T-helper 9 cell (primary cell): ENCODE results near the gene GMEB2.
A peak's percentile ranks its signal among the peaks of the same experiment; 100 is the strongest.

ENCODE experiments used
- DNase-seq: peaks from one replicate; pipeline ENCODE4 v3.0.0-alpha.2; 2020

Gene GMEB2

DNA sequence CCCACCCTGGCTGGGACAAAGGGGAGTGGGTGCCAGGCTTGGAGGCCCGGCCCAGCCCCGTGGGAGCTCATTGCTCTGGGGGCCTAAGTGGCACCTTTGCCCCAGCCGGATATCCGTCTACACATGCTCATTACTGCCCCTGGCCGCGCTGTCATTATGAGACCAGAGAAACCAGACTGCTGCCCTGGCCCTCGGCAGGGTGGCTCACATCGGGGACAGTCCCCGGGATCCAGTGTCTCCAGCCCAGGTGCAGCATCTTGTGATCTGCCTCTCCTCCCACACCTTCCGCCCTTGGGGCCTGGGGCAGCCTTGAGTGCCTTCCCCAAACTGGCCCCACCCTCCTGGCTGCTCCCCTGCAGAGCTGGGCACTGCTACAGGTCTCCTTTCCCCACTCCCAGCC is 84.2 kb downstream of the GMEB2 start:
- no peak for DNase-seq

DNA sequence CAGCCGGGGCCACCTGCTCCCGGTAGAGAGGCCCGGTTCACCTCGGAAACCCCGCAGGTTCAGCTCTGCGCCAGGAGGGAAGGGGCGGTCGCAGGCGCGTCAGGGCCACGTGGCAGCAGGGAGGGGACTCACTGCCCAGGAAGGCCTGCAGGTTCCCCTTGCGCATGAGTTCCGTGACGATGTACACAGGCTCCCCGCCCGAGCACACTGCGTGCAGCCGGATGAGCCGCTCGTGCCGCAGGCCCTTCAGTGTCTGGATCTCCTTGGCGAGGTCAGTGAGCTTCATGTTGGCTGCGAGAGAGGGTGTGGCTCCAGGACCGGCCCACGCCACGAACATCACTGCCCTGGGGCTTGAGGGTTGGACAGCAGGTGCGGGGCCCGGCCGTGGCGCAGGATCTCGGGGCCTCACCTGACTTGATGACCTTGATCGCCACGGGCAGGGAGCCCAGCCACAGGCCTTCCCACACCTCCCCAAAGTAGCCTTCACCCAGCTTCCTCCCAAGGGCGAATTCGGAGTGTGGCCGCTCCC is 84.8 kb downstream of the GMEB2 start:
- DNase-seq, result no peak

DNA sequence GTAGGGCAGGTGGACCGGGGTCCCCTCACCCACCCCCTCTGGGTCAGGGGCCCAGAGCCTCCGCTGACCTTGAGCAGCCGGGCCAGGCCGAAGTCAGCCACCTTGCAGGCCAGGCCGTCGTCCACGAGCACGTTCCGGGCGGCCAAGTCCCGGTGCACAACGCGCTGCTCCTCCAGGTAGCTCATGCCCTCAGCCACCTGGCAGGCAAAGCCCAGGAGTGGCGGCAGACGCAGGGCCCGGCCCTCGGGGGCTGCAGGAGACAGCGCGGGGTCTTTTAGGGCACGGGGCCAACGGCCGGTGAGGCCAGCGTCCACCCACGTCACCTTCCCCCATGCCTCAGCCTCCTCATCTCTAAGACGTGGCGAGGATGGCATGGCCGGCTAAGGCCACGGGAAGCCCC is 85.5 kb downstream of the GMEB2 start:
- no peak for DNase-seq

GRCh38 chr20:63540417-63541186 is 86.3 kb downstream of the GMEB2 start:
- no peak for DNase-seq

DNA sequence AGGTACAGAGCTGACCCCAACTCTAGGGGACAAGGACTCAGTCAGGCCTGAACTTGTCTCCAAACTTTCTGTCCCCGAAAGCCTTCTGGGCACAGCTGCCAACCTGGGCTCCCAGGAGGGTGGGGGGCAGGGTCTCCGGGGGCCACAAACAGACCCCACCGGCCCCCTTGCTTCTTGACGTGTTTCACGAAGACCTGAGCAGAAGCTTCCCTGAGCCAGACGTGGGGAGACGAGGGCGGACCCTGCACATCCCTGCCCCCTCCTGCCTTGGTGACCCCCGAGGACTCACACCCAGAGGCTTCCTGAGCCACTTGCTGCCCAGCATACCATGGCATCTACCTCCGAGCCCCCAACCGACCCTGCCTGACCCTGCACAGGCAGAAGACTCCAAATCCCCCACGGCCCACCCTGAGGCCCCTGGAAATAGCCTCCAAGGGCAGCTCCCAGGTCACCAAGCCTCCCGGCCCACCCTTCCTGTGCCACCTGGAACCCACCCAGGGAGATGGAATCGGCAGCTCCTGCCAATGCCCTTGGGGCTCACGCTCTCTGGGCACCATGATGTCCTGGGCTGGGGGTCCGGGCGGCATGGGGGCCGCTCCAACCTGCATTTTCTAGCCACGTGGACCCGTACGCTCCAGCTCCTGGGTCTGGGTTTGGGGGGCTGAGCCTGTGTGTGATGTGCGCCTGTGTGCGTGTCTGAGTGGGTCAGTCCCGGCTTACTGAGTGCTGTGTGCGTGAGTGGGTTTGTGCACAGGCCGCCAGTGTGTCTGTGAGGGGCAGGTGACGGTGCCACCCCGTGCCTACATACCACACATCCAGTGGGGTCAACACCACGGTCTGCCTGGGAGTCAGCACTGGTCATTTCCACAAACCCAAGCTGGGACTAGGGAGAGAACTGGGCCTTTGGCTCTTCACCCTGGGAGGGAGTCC is 87.2 kb downstream of the GMEB2 start:
- DNase-seq, result no peak

DNA sequence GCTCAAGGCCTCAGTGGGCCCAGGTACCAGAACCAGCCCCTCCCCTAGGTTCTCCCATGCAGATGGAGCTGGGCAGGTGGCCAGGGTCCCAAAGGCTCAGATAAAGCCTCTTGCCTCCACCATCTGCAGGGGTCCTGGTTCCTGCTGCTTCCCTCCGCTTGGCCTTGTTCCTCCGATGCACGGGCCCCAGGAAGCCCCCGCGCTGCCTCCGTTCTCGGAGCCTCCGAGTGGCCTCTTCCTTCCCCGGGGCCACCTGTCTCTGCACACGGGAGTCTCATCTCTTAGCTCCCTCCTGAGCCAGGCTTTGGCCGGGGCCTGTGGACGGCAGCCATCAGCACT is 87.8 kb downstream of the GMEB2 start:
- DNase-seq, result no peak

GRCh38 chr20:63538204-63539091 is 88.5 kb downstream of the GMEB2 start:
- DNase-seq, result peak; percentile 37
